B cell (primary cell): ENCODE data around the gene SKAP2. TPM values are rescaled to one million over a fixed set of nuclear protein-coding genes. Genes with fewer than 3 reads are reported as not detected.
A peak's percentile ranks its signal among the peaks of the same experiment; 100 is the strongest.

ENCODE experiments used
- ATAC-seq: fragments of 200-7000 bp; cut with Tn5 transposase; one replicate; pipeline ENCODE4 v1.10.0; 2021; ENCODE audit warnings: low read depth, mild to moderate bottlenecking, moderate number of reproducible peaks, moderate library complexity
- CTCF ChIA-PET: fragments of 350-600 bp; sonication (Branson Sonifier 250); formaldehyde crosslinking; loops from one replicate; lab custom pipeline; 2021; ENCODE audit warnings: antibody characterized with exemption, inconsistent platforms; lab: Charles Lee
- POLR2A ChIA-PET: fragments of 350-600 bp; sonication (Branson Sonifier 250); formaldehyde crosslinking; loops from one replicate; lab custom pipeline; 2021; ENCODE audit warnings: antibody characterized with exemption; lab: Charles Lee
- DNase-seq: peaks from one replicate; pipeline ENCODE4 v3.0.0; 2013
- H2AFZ ChIP-seq: 2 replicates; pipeline ENCODE4 v1.6.1; 2012; ENCODE audit warnings: mild to moderate bottlenecking, low read depth, low read length; ENCODE audit not compliant: insufficient read depth, poor library complexity, severe bottlenecking
- H3K27ac ChIP-seq, 2 donors: 1 replicate in 1 of 2; 2 replicates in 1 of 2; pipeline ENCODE4 v1.5.1; 2012 to 2013; ENCODE audit warnings: low read length in 2 of 2, mild to moderate bottlenecking in 2 of 2, moderate library complexity in 1 of 2
- H3K27me3 ChIP-seq, 4 experiments: fragments of 200-600 bp in 1 of 4; sonication (generic) in 1 of 4; replicated peaks in 1 of 4; 1 replicate in 2 of 4; 2 replicates in 2 of 4; pipeline versions ENCODE4 v1.6.1 to v1.7.0; 2013 to 2016; ENCODE audit warnings: low read length in 3 of 4, mild to moderate bottlenecking in 2 of 4, mixed read lengths in 1 of 4, moderate library complexity in 1 of 4; ENCODE audit not compliant: insufficient read depth in 4 of 4, control insufficient read depth in 3 of 4; ENCODE audit errors: control extremely low read depth in 1 of 4
- H3K36me3 ChIP-seq, 2 experiments: replicated peaks in 1 of 2; 1 replicate in 1 of 2; 2 replicates in 1 of 2; pipeline versions ENCODE4 v1.6.1 to v1.7.1; 2013; ENCODE audit warnings: low read length in 1 of 2; ENCODE audit not compliant: insufficient read depth in 2 of 2, control insufficient read depth in 1 of 2; ENCODE audit errors: control extremely low read depth in 1 of 2, extremely low read depth in 1 of 2
- H3K4me1 ChIP-seq, 2 donors: fragments of 200-600 bp in 1 of 2; sonication (generic) in 1 of 2; 1 replicate in 1 of 2; 2 replicates in 1 of 2; pipeline versions ENCODE4 v1.5.1 to v1.6.1; 2013 to 2017; ENCODE audit warnings: low read length in 2 of 2; ENCODE audit not compliant: control insufficient read depth in 2 of 2, insufficient read depth in 2 of 2
- H3K4me2 ChIP-seq: replicated peaks from 2 replicates; pipeline ENCODE3; 2012; ENCODE audit warnings: mild to moderate bottlenecking, low read depth, low read length; ENCODE audit not compliant: poor library complexity, severe bottlenecking
- H3K4me3 ChIP-seq, 5 experiments: fragments of 200-600 bp in 1 of 5; sonication (generic) in 1 of 5; 1 replicate in 3 of 5; 2 replicates in 2 of 5; pipeline versions ENCODE4 v1.5.1 to v1.7.0; 2011 to 2016; ENCODE audit warnings: low read length in 4 of 5, mild to moderate bottlenecking in 4 of 5, low read depth in 2 of 5, control low read depth in 1 of 5, moderate library complexity in 1 of 5; ENCODE audit not compliant: insufficient read depth in 1 of 5; ENCODE audit errors: control extremely low read depth in 1 of 5, extremely low read depth in 1 of 5
- H3K79me2 ChIP-seq: fragments of 200-600 bp; sonication (generic); one replicate; pipeline ENCODE4 v1.6.0; 2016; ENCODE audit warnings: low read length; ENCODE audit not compliant: control insufficient read depth, insufficient read depth
- H3K9ac ChIP-seq: fragments of 200-600 bp; sonication (generic); 2 replicates; pipeline ENCODE4 v1.6.1; 2017; ENCODE audit warnings: mild to moderate bottlenecking, low read length, moderate library complexity
- H3K9me3 ChIP-seq, 3 donors: one replicate each; pipeline versions ENCODE4 v1.6.1 to v1.7.1; 2013; ENCODE audit warnings: low read length in 2 of 3; ENCODE audit not compliant: control insufficient read depth in 2 of 3, insufficient read depth in 1 of 3; ENCODE audit errors: control extremely low read depth in 1 of 3
- H4K20me1 ChIP-seq: 2 replicates; pipeline ENCODE4 v1.6.0; 2012; ENCODE audit warnings: mild to moderate bottlenecking, low read length; ENCODE audit not compliant: insufficient read depth, control insufficient read depth, poor library complexity, severe bottlenecking
- H3K27ac Mint-ChIP-seq: one replicate; pipeline ENCODE4 v1.8.0; 2021; ENCODE audit warnings: mixed read lengths
- H3K27me3 Mint-ChIP-seq: one replicate; pipeline ENCODE4 v1.8.0; 2021; ENCODE audit warnings: mixed read lengths
- H3K4me1 Mint-ChIP-seq: one replicate; pipeline ENCODE4 v1.8.0; 2021; ENCODE audit warnings: mixed read lengths
- H3K4me3 Mint-ChIP-seq: one replicate; pipeline ENCODE4 v1.8.0; 2021; ENCODE audit warnings: mixed read lengths
- H3K9me3 Mint-ChIP-seq: one replicate; pipeline ENCODE4 v1.8.0; 2022; ENCODE audit warnings: mixed read lengths; ENCODE audit not compliant: insufficient read depth
- EZH2 ChIP-seq: IDR thresholded peaks from 2 replicates; pipeline ENCODE4 v1.6.1; 2012; ENCODE audit warnings: borderline replicate concordance, low read depth, mild to moderate bottlenecking, moderate library complexity, low read length; ENCODE audit not compliant: insufficient read depth, poor library complexity, severe bottlenecking
- WGBS: methylation state at CpG from one replicate; pipeline ENCODE4 v1.1.5; 2013; ENCODE audit warnings: missing lambda C conversion rate; ENCODE audit not compliant: insufficient coverage; 5-methylcytosine and 5-hydroxymethylcytosine counted together
- intact Hi-C: fragments of 100-400 bp; cut with micrococcal nuclease; formaldehyde crosslinking; loops from one replicate; pipeline ENCODE4 v1.10.0; 2022
- polyA plus RNA-seq: library from polyadenylated mRNA; depleted of rRNA; stranded (reverse); fragments of >200 nt; gene quantifications from 2 replicates; pipeline ENCODE4 v1.2.3, GENCODE V29; 2012
- total RNA-seq, 2 donors: library from RNA; stranded (reverse); fragments of 120-200 nt in 1 of 2; gene quantifications; 1 replicate in 1 of 2; 2 replicates in 1 of 2; pipeline versions ENCODE4 v1.2.3 to v1.2.4, GENCODE V29; 2013 to 2022
- TF ChIP-seq, protein P1 (sequence below): fragments of 200-600 bp; IDR thresholded peaks from one replicate; pipeline ENCODE4 v1.8.0; 2022; ENCODE audit warnings: antibody characterized with exemption, mild to moderate bottlenecking

Gene SKAP2
- total and polyA plus RNA-seq, 2 donors (not counting 1 experiment from before 2014, with no cell fraction given), result 12.8 to 58.4 TPM

DNA sequence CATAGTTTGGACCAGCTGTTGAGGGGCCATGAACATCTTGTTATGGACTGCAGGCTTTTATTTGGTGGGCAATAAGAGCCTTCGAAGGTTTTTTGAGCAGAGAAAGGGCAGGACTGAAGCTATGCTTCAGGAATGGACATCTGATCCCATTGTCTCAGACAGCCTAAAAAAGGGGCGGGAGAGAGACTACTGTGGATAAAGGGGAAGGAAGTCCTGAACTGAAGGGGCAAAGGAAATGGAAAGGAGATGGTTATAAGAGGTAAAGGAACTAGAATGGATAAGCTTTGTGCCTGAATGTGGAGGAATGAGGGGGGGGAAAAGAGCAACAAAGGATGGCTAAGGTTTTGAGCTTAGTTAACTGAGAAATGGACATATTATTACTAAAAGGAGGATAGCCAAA, 172.5 kb downstream of the SKAP2 start:
- POLR2A ChIA-PET, result no interaction called here
- no peaks in the 10 kb centered on the region for H3K9me3 ChIP-seq
- ATAC-seq, result no peak
- 86% methylated on average over 2 of the region's 2 CpGs for WGBS
- peaks cover 0 to 2% of the 10 kb centered on the region in 2 experiments for H3K36me3 ChIP-seq
- DNase-seq, result no peak
- intact Hi-C loops, result no loop called here
- H3K4me1 ChIP-seq, result peaks cover 7 to 14% of the 10 kb centered on the region in 2 donors
- Mint-ChIP-seq H3K27me3 (no peaks in the 10 kb centered on the region), H3K4me1 (peaks cover 36% of the 10 kb centered on the region), H3K27ac (peak overlapping the region; percentile 8), H3K4me3 (no peak overlapping the region), H3K9me3 (no peaks in the 10 kb centered on the region)
- no peaks in the 10 kb centered on the region for H3K27me3 ChIP-seq
- no peak for TF ChIP-seq EZH2
- TF ChIP-seq, protein P1, sequence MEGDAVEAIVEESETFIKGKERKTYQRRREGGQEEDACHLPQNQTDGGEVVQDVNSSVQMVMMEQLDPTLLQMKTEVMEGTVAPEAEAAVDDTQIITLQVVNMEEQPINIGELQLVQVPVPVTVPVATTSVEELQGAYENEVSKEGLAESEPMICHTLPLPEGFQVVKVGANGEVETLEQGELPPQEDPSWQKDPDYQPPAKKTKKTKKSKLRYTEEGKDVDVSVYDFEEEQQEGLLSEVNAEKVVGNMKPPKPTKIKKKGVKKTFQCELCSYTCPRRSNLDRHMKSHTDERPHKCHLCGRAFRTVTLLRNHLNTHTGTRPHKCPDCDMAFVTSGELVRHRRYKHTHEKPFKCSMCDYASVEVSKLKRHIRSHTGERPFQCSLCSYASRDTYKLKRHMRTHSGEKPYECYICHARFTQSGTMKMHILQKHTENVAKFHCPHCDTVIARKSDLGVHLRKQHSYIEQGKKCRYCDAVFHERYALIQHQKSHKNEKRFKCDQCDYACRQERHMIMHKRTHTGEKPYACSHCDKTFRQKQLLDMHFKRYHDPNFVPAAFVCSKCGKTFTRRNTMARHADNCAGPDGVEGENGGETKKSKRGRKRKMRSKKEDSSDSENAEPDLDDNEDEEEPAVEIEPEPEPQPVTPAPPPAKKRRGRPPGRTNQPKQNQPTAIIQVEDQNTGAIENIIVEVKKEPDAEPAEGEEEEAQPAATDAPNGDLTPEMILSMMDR, result no peak
- no peak overlapping the region for H3K27ac ChIP-seq
- no peak overlapping the region for H3K4me3 ChIP-seq
- no peak overlapping the region for H3K9ac ChIP-seq
- no peaks in the 10 kb centered on the region for H4K20me1 ChIP-seq
- CTCF ChIA-PET, result interaction anchor here (0.9 to 1.3 kb wide), 2 partner anchors 20 to 22 kb away, joined by 3 read pairs; no protein-coding TSS in a partner anchor
- H3K79me2 ChIP-seq, result no peaks in the 10 kb centered on the region
- no peak overlapping the region for H2AFZ ChIP-seq
- no peak overlapping the region for H3K4me2 ChIP-seq

DNA sequence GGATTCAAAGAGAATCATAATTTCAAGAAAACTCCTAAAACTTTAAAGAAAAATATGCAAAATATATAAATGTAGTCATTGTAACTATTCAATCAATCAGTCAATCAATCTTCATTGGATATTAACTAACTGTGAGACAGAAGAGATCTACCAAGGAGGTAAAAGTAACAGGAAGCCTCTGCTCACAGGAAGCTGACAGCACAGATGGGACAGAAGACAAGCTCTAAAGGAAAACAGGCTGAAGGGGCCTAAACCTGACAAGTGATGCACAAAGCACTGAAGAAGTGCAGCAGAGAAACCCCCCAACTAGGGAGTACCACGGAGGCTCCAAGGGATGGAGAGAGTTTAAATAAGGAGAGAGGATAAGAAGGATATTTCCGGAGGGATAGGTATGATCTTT, 173.0 kb downstream of the SKAP2 start:
- Histone ChIP-seq H3K4me1 (peaks cover 7 to 14% of the 10 kb centered on the region in 2 donors), H3K9ac (no peak overlapping the region), H3K79me2 (no peaks in the 10 kb centered on the region), H3K9me3 (no peaks in the 10 kb centered on the region), H2AFZ (no peak overlapping the region), H3K4me2 (no peak overlapping the region), H3K36me3 (peaks cover 0 to 2% of the 10 kb centered on the region in 2 experiments), H3K27ac (no peak overlapping the region), H3K4me3 (no peak overlapping the region), H3K27me3 (no peaks in the 10 kb centered on the region), H4K20me1 (no peaks in the 10 kb centered on the region)
- ATAC-seq, result no peak
- POLR2A ChIA-PET, result no interaction called here
- H3K4me3 Mint-ChIP-seq, result no peak overlapping the region
- no peaks in the 10 kb centered on the region for H3K27me3 Mint-ChIP-seq
- no peak overlapping the region for H3K27ac Mint-ChIP-seq
- WGBS, result 88% methylated on average over 1 of the region's 2 CpGs
- intact Hi-C loops, result no loop called here
- DNase-seq, result no peak
- TF ChIP-seq EZH2, result no peak
- TF ChIP-seq, protein P1, result no peak
- no peaks in the 10 kb centered on the region for H3K9me3 Mint-ChIP-seq
- CTCF ChIA-PET, result interaction anchor here (0.9 to 1.3 kb wide), 2 partner anchors 20 to 21 kb away, joined by 3 read pairs; no protein-coding TSS in a partner anchor
- H3K4me1 Mint-ChIP-seq, result peaks cover 36% of the 10 kb centered on the region
